Measurements from ENCODE around the gene NMU.

NMU gene

DNA sequence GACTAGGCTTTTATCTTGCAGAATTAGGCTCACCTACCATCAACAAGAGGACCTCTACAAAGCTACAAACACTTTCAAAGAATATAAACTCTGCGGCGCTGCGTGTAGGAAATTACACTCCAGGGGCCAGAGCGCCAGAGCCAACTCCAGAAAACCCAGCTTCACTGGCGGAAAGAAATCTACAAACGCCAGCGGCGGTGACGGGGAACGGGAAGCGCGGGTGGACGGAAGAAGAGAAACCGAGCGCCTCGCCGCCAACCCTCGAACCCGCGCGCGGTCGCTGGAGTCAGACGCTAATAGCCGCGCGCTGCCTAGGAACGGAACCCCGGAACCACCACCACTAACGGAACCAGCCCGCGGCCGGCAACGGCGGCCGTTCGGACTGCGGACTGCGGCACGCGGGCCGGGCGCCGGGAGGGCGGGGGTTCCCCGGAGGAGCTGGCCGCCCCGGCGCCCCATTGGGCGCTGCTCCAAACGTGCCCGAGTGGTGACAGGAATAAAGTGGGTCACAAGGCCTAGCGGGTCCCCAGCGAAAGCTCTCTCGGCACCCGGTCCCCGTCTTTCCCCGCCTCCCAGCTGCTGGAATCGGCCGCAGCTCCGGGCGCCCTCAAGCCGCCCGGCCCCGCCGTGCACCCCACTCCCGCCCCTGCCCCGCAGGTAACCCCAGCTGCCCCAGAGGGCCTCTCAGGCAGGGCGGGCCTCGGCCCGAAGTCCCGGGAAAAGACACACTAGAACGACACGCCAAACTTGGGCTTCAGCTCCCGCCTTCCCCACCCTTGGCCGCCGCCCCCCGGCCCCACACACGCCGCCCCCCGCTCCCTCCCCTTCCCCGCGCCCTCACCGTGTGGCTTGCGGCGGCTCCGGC, 90.2 kb downstream of the NMU start (continued):
- TF ChIP-seq, protein P1, sequence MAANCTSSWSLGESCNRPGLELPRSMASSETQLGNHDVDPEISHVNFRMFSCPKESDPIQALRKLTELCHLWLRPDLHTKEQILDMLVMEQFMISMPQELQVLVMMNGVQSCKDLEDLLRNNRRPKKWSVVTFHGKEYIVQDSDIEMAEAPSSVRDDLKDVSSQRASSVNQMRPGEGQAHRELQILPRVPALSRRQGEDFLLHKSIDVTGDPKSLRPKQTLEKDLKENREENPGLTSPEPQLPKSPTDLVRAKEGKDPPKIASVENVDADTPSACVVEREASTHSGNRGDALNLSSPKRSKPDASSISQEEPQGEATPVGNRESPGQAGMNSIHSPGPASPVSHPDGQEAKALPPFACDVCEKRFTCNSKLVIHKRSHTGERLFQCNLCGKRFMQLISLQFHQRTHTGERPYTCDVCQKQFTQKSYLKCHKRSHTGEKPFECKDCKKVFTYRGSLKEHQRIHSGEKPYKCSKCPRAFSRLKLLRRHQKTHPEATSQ (tag by site-specific recombination; IDR thresholded peaks at IDR 0.05), result no peak
- no peak for TF ChIP-seq TRIM28 (IDR thresholded peaks at IDR 0.05; ENCODE audit: borderline replicate concordance, low read length)
- peak; percentile 76 for TF ChIP-seq ZSCAN30 (tag by site-specific recombination; IDR thresholded peaks at IDR 0.05)
- TF ChIP-seq KLF7 (tag by site-specific recombination; IDR thresholded peaks at IDR 0.05; ENCODE audit: borderline replicate concordance), result no peak
- TF ChIP-seq OVOL3 (tag by site-specific recombination; IDR thresholded peaks at IDR 0.05), result no peak
- TF ChIP-seq, protein P2, sequence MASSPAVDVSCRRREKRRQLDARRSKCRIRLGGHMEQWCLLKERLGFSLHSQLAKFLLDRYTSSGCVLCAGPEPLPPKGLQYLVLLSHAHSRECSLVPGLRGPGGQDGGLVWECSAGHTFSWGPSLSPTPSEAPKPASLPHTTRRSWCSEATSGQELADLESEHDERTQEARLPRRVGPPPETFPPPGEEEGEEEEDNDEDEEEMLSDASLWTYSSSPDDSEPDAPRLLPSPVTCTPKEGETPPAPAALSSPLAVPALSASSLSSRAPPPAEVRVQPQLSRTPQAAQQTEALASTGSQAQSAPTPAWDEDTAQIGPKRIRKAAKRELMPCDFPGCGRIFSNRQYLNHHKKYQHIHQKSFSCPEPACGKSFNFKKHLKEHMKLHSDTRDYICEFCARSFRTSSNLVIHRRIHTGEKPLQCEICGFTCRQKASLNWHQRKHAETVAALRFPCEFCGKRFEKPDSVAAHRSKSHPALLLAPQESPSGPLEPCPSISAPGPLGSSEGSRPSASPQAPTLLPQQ (tag by site-specific recombination; IDR thresholded peaks at IDR 0.05), result peak; percentile 76
- TF ChIP-seq ZNF354C (tag by site-specific recombination; IDR thresholded peaks at IDR 0.05; ENCODE audit: borderline replicate concordance, low read depth), result no peak
- TF ChIP-seq, protein P3, sequence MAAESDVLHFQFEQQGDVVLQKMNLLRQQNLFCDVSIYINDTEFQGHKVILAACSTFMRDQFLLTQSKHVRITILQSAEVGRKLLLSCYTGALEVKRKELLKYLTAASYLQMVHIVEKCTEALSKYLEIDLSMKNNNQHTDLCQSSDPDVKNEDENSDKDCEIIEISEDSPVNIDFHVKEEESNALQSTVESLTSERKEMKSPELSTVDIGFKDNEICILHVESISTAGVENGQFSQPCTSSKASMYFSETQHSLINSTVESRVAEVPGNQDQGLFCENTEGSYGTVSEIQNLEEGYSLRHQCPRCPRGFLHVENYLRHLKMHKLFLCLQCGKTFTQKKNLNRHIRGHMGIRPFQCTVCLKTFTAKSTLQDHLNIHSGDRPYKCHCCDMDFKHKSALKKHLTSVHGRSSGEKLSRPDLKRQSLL (tag by site-specific recombination; IDR thresholded peaks at IDR 0.05), result peak; percentile 82
- no peak for TF ChIP-seq ZNF48 (tag by site-specific recombination; IDR thresholded peaks at IDR 0.05)
- TF ChIP-seq ZNF658 (tag by site-specific recombination; IDR thresholded peaks at IDR 0.05), result no peak
- no peak for TF ChIP-seq ZNF248 (tag by site-specific recombination; IDR thresholded peaks at IDR 0.05)
- no peak for TF ChIP-seq ZNF391 (tag by site-specific recombination; IDR thresholded peaks at IDR 0.05; ENCODE audit: borderline replicate concordance, low read depth)
- no peak for TF ChIP-seq ZBTB21 (tag by site-specific recombination; IDR thresholded peaks at IDR 0.05)
- TF ChIP-seq SETDB1 (IDR thresholded peaks at IDR 0.05; ENCODE audit: insufficient read length, low read length), result no peak
- TF ChIP-seq ZNF600 (tag by site-specific recombination; IDR thresholded peaks at IDR 0.05), result peak; percentile 38; the same call in 1 of the 2 replicates
- no peak for TF ChIP-seq HOXA7 (CRISPR knock-in tag; IDR thresholded peaks at IDR 0.05; ENCODE audit: borderline replicate concordance)
- TF ChIP-seq ZNF629 (tag by site-specific recombination; IDR thresholded peaks at IDR 0.05), result no peak
- TF ChIP-seq ZXDB (tag by site-specific recombination; IDR thresholded peaks at IDR 0.05), result 0 out of 2 replicates have a peak, but pooled peaks have one; percentile 26
- TF ChIP-seq, protein P4, sequence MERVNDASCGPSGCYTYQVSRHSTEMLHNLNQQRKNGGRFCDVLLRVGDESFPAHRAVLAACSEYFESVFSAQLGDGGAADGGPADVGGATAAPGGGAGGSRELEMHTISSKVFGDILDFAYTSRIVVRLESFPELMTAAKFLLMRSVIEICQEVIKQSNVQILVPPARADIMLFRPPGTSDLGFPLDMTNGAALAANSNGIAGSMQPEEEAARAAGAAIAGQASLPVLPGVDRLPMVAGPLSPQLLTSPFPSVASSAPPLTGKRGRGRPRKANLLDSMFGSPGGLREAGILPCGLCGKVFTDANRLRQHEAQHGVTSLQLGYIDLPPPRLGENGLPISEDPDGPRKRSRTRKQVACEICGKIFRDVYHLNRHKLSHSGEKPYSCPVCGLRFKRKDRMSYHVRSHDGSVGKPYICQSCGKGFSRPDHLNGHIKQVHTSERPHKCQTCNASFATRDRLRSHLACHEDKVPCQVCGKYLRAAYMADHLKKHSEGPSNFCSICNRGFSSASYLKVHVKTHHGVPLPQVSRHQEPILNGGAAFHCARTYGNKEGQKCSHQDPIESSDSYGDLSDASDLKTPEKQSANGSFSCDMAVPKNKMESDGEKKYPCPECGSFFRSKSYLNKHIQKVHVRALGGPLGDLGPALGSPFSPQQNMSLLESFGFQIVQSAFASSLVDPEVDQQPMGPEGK (tag by site-specific recombination; IDR thresholded peaks at IDR 0.05), result peak; percentile 27; the same call in 1 of the 2 replicates
- TF ChIP-seq, protein P5, sequence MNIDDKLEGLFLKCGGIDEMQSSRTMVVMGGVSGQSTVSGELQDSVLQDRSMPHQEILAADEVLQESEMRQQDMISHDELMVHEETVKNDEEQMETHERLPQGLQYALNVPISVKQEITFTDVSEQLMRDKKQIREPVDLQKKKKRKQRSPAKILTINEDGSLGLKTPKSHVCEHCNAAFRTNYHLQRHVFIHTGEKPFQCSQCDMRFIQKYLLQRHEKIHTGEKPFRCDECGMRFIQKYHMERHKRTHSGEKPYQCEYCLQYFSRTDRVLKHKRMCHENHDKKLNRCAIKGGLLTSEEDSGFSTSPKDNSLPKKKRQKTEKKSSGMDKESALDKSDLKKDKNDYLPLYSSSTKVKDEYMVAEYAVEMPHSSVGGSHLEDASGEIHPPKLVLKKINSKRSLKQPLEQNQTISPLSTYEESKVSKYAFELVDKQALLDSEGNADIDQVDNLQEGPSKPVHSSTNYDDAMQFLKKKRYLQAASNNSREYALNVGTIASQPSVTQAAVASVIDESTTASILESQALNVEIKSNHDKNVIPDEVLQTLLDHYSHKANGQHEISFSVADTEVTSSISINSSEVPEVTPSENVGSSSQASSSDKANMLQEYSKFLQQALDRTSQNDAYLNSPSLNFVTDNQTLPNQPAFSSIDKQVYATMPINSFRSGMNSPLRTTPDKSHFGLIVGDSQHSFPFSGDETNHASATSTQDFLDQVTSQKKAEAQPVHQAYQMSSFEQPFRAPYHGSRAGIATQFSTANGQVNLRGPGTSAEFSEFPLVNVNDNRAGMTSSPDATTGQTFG (tag by site-specific recombination; IDR thresholded peaks at IDR 0.05; ENCODE audit: borderline replicate concordance), result no peak
- TF ChIP-seq ZNF350 (tag by site-specific recombination; IDR thresholded peaks at IDR 0.05), result no peak
- no peak for TF ChIP-seq ZNF174 (tag by site-specific recombination; IDR thresholded peaks at IDR 0.05)
- no peak for TF ChIP-seq ZNF155 (tag by site-specific recombination; IDR thresholded peaks at IDR 0.05)
- TF ChIP-seq ZBTB1 (tag by site-specific recombination; IDR thresholded peaks at IDR 0.05), result no peak
- 0 out of 2 replicates have a peak, but pooled peaks have one; percentile 45 for TF ChIP-seq ZNF561 (tag by site-specific recombination; IDR thresholded peaks at IDR 0.05; ENCODE audit: borderline replicate concordance)
- TF ChIP-seq ZNF660 (tag by site-specific recombination; IDR thresholded peaks at IDR 0.05), result peak; percentile 80
- no peak for TF ChIP-seq ZNF112 (tag by site-specific recombination; IDR thresholded peaks at IDR 0.05)
- TF ChIP-seq, protein P6, sequence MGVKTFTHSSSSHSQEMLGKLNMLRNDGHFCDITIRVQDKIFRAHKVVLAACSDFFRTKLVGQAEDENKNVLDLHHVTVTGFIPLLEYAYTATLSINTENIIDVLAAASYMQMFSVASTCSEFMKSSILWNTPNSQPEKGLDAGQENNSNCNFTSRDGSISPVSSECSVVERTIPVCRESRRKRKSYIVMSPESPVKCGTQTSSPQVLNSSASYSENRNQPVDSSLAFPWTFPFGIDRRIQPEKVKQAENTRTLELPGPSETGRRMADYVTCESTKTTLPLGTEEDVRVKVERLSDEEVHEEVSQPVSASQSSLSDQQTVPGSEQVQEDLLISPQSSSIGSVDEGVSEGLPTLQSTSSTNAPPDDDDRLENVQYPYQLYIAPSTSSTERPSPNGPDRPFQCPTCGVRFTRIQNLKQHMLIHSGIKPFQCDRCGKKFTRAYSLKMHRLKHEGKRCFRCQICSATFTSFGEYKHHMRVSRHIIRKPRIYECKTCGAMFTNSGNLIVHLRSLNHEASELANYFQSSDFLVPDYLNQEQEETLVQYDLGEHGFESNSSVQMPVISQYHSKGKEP (tag by site-specific recombination; IDR thresholded peaks at IDR 0.05), result no peak
- peak; percentile 66; the same call in 1 of the 2 replicates for TF ChIP-seq ZBTB17 (tag by site-specific recombination; IDR thresholded peaks at IDR 0.05)
- no peak for TF ChIP-seq ZNF830 (tag by site-specific recombination; IDR thresholded peaks at IDR 0.05; ENCODE audit: low read depth)
